GM23338 (cell line): ENCODE results near the gene RCC2. TPM values are rescaled to one million over a fixed set of nuclear protein-coding genes. Genes with fewer than 3 reads are reported as not detected.

Experiments used
- ATAC-seq: fragments of 200-7000 bp; cut with Tn5 transposase; 3 replicates; pipeline ENCODE4 v1.9.1; 2020
- DNase-seq: peaks from one replicate; pipeline ENCODE4 v3.0.0-alpha.2; 2015; ENCODE audit warnings: low spot score
- H2AFZ ChIP-seq: fragments of 200-600 bp; sonication (generic); 2 replicates; pipeline ENCODE4 v1.8.0; 2016; ENCODE audit warnings: antibody characterized with exemption, mild to moderate bottlenecking, moderate library complexity
- H3F3A ChIP-seq: fragments of 200-600 bp; sonication (generic); replicated peaks from 2 replicates; pipeline ENCODE4 v1.8.0; 2017; ENCODE audit warnings: antibody characterized with exemption, mixed run types, low read depth
- H3K27ac ChIP-seq: fragments of 200-600 bp; sonication (generic); 2 replicates; pipeline ENCODE4 v1.6.1; 2016; ENCODE audit warnings: low read depth
- H3K27me3 ChIP-seq: fragments of 200-600 bp; sonication (generic); 2 replicates; pipeline ENCODE4 v1.8.0; 2016; ENCODE audit warnings: mild to moderate bottlenecking, mixed run types, moderate library complexity; ENCODE audit not compliant: insufficient read depth
- H3K36me3 ChIP-seq: fragments of 200-600 bp; sonication (generic); 2 replicates; pipeline ENCODE4 v1.8.0; 2016; ENCODE audit warnings: mild to moderate bottlenecking; ENCODE audit not compliant: insufficient read depth
- H3K4me1 ChIP-seq: fragments of 200-600 bp; sonication (generic); 2 replicates; pipeline ENCODE4 v1.8.0; 2016; ENCODE audit warnings: mild to moderate bottlenecking, moderate library complexity; ENCODE audit not compliant: insufficient read depth
- H3K4me2 ChIP-seq: fragments of 200-600 bp; sonication (generic); 2 replicates; pipeline ENCODE4 v1.7.1; 2017; ENCODE audit warnings: mixed run types
- H3K4me3 ChIP-seq: fragments of 200-600 bp; sonication (generic); 2 replicates; pipeline ENCODE4 v1.6.1; 2016; ENCODE audit warnings: mixed run types
- H3K79me2 ChIP-seq: fragments of 200-600 bp; sonication (generic); replicated peaks from 2 replicates; pipeline ENCODE4 v1.8.0; 2017; ENCODE audit warnings: mild to moderate bottlenecking; ENCODE audit not compliant: insufficient read depth
- H3K9me2 ChIP-seq: fragments of 200-600 bp; sonication (generic); 2 replicates; pipeline ENCODE4 v1.8.0; 2017; ENCODE audit not compliant: insufficient read depth
- H4K20me1 ChIP-seq: fragments of 200-600 bp; sonication (generic); replicated peaks from 2 replicates; pipeline ENCODE4 v1.8.0; 2017; ENCODE audit warnings: mild to moderate bottlenecking; ENCODE audit not compliant: insufficient read depth
- H3K27ac Mint-ChIP-seq: 2 replicates; pipeline ENCODE4 v1.8.0; 2020; ENCODE audit warnings: inconsistent platforms, mild to moderate bottlenecking, moderate library complexity, mixed read lengths
- H3K27me3 Mint-ChIP-seq: 3 replicates; pipeline ENCODE4 v1.8.0; 2022; ENCODE audit warnings: low read depth, mild to moderate bottlenecking, moderate library complexity, mixed read lengths, inconsistent platforms; ENCODE audit not compliant: insufficient read depth, poor library complexity
- H3K36me3 Mint-ChIP-seq: 3 replicates; pipeline ENCODE4 v1.8.0; 2021; ENCODE audit warnings: low read depth, mild to moderate bottlenecking, inconsistent platforms, moderate library complexity, mixed read lengths
- H3K4me1 Mint-ChIP-seq: 3 replicates; pipeline ENCODE4 v1.8.0; 2020; ENCODE audit warnings: mild to moderate bottlenecking, inconsistent platforms, mixed read lengths
- H3K4me3 Mint-ChIP-seq: 3 replicates; pipeline ENCODE4 v1.8.0; 2021; ENCODE audit warnings: moderate library complexity, mild to moderate bottlenecking, inconsistent platforms, mixed read lengths
- H3K9me3 Mint-ChIP-seq: 3 replicates; pipeline ENCODE4 v1.8.0; 2020; ENCODE audit warnings: moderate library complexity, mild to moderate bottlenecking, inconsistent platforms, mixed read lengths
- ETS1 ChIP-seq: IDR thresholded peaks from 2 replicates; pipeline ENCODE4 v1.6.1; 2016; ENCODE audit warnings: antibody characterized with exemption
- EZH2 ChIP-seq: fragments of 200-600 bp; sonication (generic); IDR thresholded peaks from one replicate; pipeline ENCODE4 v1.8.0; 2017; ENCODE audit warnings: antibody characterized with exemption, mild to moderate bottlenecking, low read depth; ENCODE audit not compliant: unreplicated experiment
- NANOG ChIP-seq: IDR thresholded peaks from 2 replicates; pipeline ENCODE4 v1.6.1; 2016; ENCODE audit warnings: antibody characterized with exemption, borderline replicate concordance
- POLR2AphosphoS5 ChIP-seq: IDR thresholded peaks from 2 replicates; pipeline ENCODE4 v1.6.1; 2016; ENCODE audit warnings: antibody characterized with exemption, low read depth
- ZNF462 ChIP-seq: fragments of 250-450 bp; sonication (Bioruptor Pico); IDR thresholded peaks from 2 replicates; pipeline ENCODE4 v1.5.0; 2020; ENCODE audit warnings: mild to moderate bottlenecking, moderate library complexity
- polyA plus RNA-seq: library from polyadenylated mRNA; unstranded; fragments of >200 nt; fragmentation: Nextera tagmentation; extraction: Ambion mirVana; gene quantifications from 2 replicates; pipeline ENCODE4 v1.2.1, GENCODE V29; 2016
- total RNA-seq: library from RNA; depleted of rRNA; stranded (reverse); fragments of >200 nt; shearing (Covaris generic); gene quantifications from 2 replicates; pipeline ENCODE4 v1.2.3, GENCODE V29; 2014

RCC2 gene
- total and polyA plus RNA-seq, 2 experiments from 2014 or later = 97.1 to 386 TPM

GRCh38 chr1:17438318-17439249 is 893 bp downstream of the RCC2 start:
- H3K4me1 Mint-ChIP-seq = peaks cover 61% of the 10 kb centered on the region
- H3K27me3 Mint-ChIP-seq = peaks cover 32% of the 10 kb centered on the region
- H3K27ac ChIP-seq = peak overlapping the region; percentile 99
- H3K9me2 ChIP-seq = no peaks in the 10 kb centered on the region
- peak; percentile 72 for TF ChIP-seq POLR2AphosphoS5
- no peak for TF ChIP-seq ZNF462 (CRISPR knock-in tag)
- TF ChIP-seq NANOG = no peak
- peak; percentile 51; the same call in 1 of the 2 replicates for TF ChIP-seq ETS1
- no peak for TF ChIP-seq EZH2
- peak overlapping the region; percentile 100 for H3K27ac Mint-ChIP-seq
- H3K79me2 ChIP-seq = peaks cover 58% of the 10 kb centered on the region
- H3K36me3 ChIP-seq = no peaks in the 10 kb centered on the region; the same call in 1 of the 2 replicates
- H3K4me2 ChIP-seq = peak overlapping the region; percentile 83
- peaks cover 47% of the 10 kb centered on the region for H3F3A ChIP-seq
- DNase-seq = peak; percentile 83
- peak; percentile 9; the same call in 2 of the 3 replicates for ATAC-seq
- H2AFZ ChIP-seq = no peak overlapping the region
- peaks cover 9% of the 10 kb centered on the region for H3K27me3 ChIP-seq
- peaks cover 5% of the 10 kb centered on the region; the same call in 1 of the 3 replicates for H3K9me3 Mint-ChIP-seq
- H4K20me1 ChIP-seq = peaks cover 17% of the 10 kb centered on the region
- H3K4me3 ChIP-seq = peak overlapping the region; percentile 86
- peak overlapping the region; percentile 99 for H3K4me3 Mint-ChIP-seq
- peaks cover 56% of the 10 kb centered on the region for H3K4me1 ChIP-seq
- peaks cover 50% of the 10 kb centered on the region for H3K36me3 Mint-ChIP-seq
